ENCODE results near the gene MYH14. TPM values are rescaled to one million over a fixed set of nuclear protein-coding genes. Genes with fewer than 3 reads are reported as not detected.

The MYH14 gene
- polyA plus RNA-seq, 1 donor from 2014 or later = not detected

DNA sequence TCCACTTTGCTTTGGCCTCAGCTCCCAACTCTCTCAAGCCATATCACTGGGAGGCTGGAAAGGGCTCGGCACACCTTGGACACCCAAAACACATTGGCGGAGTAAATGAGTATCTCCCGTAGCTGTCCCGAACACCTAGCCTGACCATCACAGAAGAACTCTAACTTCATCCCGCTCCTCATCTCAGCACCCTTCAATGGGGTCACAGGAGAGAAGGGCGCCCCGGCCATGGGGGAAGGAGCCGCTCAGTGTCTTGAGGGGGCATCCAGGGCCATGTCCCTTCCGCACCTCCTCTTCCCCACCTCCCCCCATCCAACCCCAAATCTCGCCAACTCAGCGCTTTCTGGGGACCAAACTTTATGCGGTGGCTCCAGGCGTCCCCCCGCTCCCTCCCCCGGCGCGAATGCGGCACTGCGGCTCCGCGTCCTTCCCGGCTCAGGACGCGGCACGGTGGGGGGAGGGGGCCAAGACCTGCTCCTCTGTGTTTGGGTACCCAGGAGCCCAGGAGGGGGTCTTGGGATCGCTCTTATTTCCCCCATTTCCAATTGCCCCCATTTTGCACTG lies 122.8 kb downstream of the MYH14 start:
- peak overlapping the region; percentile 78 for H3K4me2 ChIP-seq (ENCODE audit: low read length)
- H3K9me3 ChIP-seq (ENCODE audit: low read length) = no peaks in the 10 kb centered on the region
- no peaks in the 10 kb centered on the region for H3K9me2 ChIP-seq (ENCODE audit: insufficient read depth, low read length)
- TF ChIP-seq MXI1 (conservative IDR thresholded peaks at IDR 0.05; ENCODE audit: poor library complexity, severe bottlenecking) = no peak
- TF ChIP-seq, protein P1, sequence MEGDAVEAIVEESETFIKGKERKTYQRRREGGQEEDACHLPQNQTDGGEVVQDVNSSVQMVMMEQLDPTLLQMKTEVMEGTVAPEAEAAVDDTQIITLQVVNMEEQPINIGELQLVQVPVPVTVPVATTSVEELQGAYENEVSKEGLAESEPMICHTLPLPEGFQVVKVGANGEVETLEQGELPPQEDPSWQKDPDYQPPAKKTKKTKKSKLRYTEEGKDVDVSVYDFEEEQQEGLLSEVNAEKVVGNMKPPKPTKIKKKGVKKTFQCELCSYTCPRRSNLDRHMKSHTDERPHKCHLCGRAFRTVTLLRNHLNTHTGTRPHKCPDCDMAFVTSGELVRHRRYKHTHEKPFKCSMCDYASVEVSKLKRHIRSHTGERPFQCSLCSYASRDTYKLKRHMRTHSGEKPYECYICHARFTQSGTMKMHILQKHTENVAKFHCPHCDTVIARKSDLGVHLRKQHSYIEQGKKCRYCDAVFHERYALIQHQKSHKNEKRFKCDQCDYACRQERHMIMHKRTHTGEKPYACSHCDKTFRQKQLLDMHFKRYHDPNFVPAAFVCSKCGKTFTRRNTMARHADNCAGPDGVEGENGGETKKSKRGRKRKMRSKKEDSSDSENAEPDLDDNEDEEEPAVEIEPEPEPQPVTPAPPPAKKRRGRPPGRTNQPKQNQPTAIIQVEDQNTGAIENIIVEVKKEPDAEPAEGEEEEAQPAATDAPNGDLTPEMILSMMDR (IDR thresholded peaks at IDR 0.05; ENCODE audit: poor library complexity, severe bottlenecking) = no peak
- no peak for TF ChIP-seq EP300 (conservative IDR thresholded peaks at IDR 0.05; ENCODE audit: poor library complexity, severe bottlenecking)
- no peak for TF ChIP-seq EZH2 (IDR thresholded peaks at IDR 0.05; ENCODE audit: borderline replicate concordance, insufficient read depth, low read length, poor library complexity, severe bottlenecking)
- TF ChIP-seq, protein P2, sequence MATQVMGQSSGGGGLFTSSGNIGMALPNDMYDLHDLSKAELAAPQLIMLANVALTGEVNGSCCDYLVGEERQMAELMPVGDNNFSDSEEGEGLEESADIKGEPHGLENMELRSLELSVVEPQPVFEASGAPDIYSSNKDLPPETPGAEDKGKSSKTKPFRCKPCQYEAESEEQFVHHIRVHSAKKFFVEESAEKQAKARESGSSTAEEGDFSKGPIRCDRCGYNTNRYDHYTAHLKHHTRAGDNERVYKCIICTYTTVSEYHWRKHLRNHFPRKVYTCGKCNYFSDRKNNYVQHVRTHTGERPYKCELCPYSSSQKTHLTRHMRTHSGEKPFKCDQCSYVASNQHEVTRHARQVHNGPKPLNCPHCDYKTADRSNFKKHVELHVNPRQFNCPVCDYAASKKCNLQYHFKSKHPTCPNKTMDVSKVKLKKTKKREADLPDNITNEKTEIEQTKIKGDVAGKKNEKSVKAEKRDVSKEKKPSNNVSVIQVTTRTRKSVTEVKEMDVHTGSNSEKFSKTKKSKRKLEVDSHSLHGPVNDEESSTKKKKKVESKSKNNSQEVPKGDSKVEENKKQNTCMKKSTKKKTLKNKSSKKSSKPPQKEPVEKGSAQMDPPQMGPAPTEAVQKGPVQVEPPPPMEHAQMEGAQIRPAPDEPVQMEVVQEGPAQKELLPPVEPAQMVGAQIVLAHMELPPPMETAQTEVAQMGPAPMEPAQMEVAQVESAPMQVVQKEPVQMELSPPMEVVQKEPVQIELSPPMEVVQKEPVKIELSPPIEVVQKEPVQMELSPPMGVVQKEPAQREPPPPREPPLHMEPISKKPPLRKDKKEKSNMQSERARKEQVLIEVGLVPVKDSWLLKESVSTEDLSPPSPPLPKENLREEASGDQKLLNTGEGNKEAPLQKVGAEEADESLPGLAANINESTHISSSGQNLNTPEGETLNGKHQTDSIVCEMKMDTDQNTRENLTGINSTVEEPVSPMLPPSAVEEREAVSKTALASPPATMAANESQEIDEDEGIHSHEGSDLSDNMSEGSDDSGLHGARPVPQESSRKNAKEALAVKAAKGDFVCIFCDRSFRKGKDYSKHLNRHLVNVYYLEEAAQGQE (IDR thresholded peaks at IDR 0.05; ENCODE audit: borderline replicate concordance) = no peak
- TF ChIP-seq SMC3 (conservative IDR thresholded peaks at IDR 0.05; ENCODE audit: poor library complexity) = no peak
- no peak for TF ChIP-seq RAD21 (conservative IDR thresholded peaks at IDR 0.05)
- TF ChIP-seq POLR2AphosphoS5 (IDR thresholded peaks at IDR 0.05) = no peak
- TF ChIP-seq TAF1 (IDR thresholded peaks at IDR 0.05; ENCODE audit: low read depth) = no peak
- H4K20me1 ChIP-seq (ENCODE audit: insufficient read depth) = no peaks in the 10 kb centered on the region
- H3F3A ChIP-seq (ENCODE audit: insufficient read depth, low read length, poor library complexity, severe bottlenecking) = no peaks in the 10 kb centered on the region
- H3K4me3 ChIP-seq (ENCODE audit: low read length) = peak overlapping the region; percentile 71
- H3K27ac ChIP-seq (ENCODE audit: low read length) = no peak overlapping the region
- no peak overlapping the region for H2AFZ ChIP-seq (ENCODE audit: low read depth, low read length)
- H3K79me2 ChIP-seq (replicated peaks; ENCODE audit: insufficient read depth, low read length) = no peaks in the 10 kb centered on the region
- peaks cover 18% of the 10 kb centered on the region for H3K27me3 ChIP-seq (ENCODE audit: insufficient read depth, low read depth, low read length)
- peak overlapping the region; percentile 69 for H3K9ac ChIP-seq (ENCODE audit: low read length)
- H3K36me3 ChIP-seq (ENCODE audit: insufficient read depth, low read length) = no peaks in the 10 kb centered on the region

DNA sequence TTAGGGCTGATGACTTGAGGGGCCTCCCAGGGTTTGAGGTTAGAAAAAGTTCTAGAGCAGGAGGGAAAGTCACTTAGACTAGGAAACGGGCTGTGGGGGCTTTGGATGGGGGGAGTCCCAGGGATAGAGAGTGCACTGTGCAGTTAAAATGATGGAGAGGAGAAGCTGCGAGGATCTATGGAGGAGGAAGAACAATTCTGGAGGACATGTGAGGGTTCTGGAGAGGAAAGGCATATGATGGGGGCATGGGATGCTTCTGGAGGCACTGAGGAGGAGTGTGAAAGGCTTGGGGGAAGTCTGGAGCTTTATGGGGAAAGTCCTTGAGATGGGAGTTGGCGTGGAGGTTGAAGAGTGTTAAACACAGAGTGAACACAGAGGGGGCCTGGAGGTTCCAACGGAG lies 123.6 kb downstream of the MYH14 start:
- peak overlapping the region; percentile 71 for H3K4me3 ChIP-seq (ENCODE audit: low read length)
- no peak overlapping the region for H3K9ac ChIP-seq (ENCODE audit: low read length)
- peaks cover 18% of the 10 kb centered on the region for H3K27me3 ChIP-seq (ENCODE audit: insufficient read depth, low read depth, low read length)

More for the DNA sequence above, 123.6 kb downstream of the MYH14 start:
- no peaks in the 10 kb centered on the region for H3F3A ChIP-seq (ENCODE audit: insufficient read depth, low read length, poor library complexity, severe bottlenecking)
- H3K79me2 ChIP-seq (replicated peaks; ENCODE audit: insufficient read depth, low read length) = no peaks in the 10 kb centered on the region
- H2AFZ ChIP-seq (ENCODE audit: low read depth, low read length) = no peak overlapping the region
- TF ChIP-seq, protein P1 (IDR thresholded peaks at IDR 0.05; ENCODE audit: poor library complexity, severe bottlenecking) = no peak
- TF ChIP-seq EZH2 (IDR thresholded peaks at IDR 0.05; ENCODE audit: borderline replicate concordance, insufficient read depth, low read length, poor library complexity, severe bottlenecking) = no peak
- no peak for TF ChIP-seq SMC3 (conservative IDR thresholded peaks at IDR 0.05; ENCODE audit: poor library complexity)
- TF ChIP-seq TAF1 (IDR thresholded peaks at IDR 0.05; ENCODE audit: low read depth) = no peak
- no peak for TF ChIP-seq MXI1 (conservative IDR thresholded peaks at IDR 0.05; ENCODE audit: poor library complexity, severe bottlenecking)
- TF ChIP-seq POLR2AphosphoS5 (IDR thresholded peaks at IDR 0.05) = no peak
- no peak for TF ChIP-seq EP300 (conservative IDR thresholded peaks at IDR 0.05; ENCODE audit: poor library complexity, severe bottlenecking)
- no peak for TF ChIP-seq RAD21 (conservative IDR thresholded peaks at IDR 0.05)
- TF ChIP-seq, protein P2 (IDR thresholded peaks at IDR 0.05; ENCODE audit: borderline replicate concordance) = no peak
- H3K36me3 ChIP-seq (ENCODE audit: insufficient read depth, low read length) = no peaks in the 10 kb centered on the region
- no peaks in the 10 kb centered on the region for H3K9me2 ChIP-seq (ENCODE audit: insufficient read depth, low read length)
- no peaks in the 10 kb centered on the region for H3K9me3 ChIP-seq (ENCODE audit: low read length)
- no peak overlapping the region for H3K27ac ChIP-seq (ENCODE audit: low read length)
- H3K4me2 ChIP-seq (ENCODE audit: low read length) = no peak overlapping the region
- H4K20me1 ChIP-seq (ENCODE audit: insufficient read depth) = no peaks in the 10 kb centered on the region
